Breast epithelium (tissue), 3 donors: ENCODE data around the gene IFITM1.

Experiments used
- POLR2A ChIP-seq: fragments of 450-650 bp; IDR thresholded peaks from one replicate; pipeline ENCODE4 v1.6.1; 2016; ENCODE audit warnings: antibody characterized with exemption, mild to moderate bottlenecking, moderate library complexity
- TF ChIP-seq, protein P1 (sequence below), 3 donors: fragments of 450-650 bp; IDR thresholded peaks; one replicate each; pipeline ENCODE4 v1.5.1; 2016 to 2017; ENCODE audit warnings: antibody characterized with exemption in 3 of 3, mild to moderate bottlenecking in 3 of 3, moderate library complexity in 3 of 3

DNA sequence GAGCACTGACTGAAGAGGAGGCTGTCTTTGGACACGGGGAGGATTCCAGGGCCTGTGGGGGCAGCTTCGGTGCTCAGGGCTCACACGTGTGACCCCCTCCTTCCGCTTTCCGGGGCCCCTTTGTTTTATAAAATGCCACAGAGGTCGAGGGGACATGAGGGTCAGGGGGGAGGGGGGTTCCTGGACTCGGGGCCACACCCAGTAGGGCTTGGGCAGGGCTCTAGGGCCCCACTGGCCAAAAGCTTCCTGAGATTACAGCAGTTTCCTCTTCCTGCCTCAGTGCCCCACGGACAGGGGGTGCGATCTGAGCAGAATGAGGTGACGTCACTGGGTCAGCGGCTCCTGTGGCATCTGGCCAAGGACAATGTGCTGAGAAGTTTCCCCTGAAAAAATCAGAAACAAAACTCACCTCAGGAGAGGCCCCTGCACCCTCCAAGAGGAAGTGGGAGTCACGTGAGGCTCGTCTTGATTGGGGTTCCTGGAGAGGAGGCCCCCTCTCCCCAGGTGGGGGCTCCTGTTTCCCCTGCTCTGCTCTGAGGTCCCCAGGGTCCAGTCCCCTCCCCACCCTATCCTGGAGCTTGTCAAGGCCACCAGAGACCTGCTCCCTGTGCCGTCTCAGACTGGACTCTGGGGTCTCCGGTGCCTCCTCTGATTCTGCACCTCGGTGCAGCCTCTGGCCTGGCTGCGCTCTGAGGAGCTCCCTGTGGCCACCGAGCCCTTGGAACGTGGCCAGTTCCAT, 13.2 kb downstream of the IFITM1 start:
- TF ChIP-seq POLR2A = peak; percentile 7
- TF ChIP-seq, protein P1, sequence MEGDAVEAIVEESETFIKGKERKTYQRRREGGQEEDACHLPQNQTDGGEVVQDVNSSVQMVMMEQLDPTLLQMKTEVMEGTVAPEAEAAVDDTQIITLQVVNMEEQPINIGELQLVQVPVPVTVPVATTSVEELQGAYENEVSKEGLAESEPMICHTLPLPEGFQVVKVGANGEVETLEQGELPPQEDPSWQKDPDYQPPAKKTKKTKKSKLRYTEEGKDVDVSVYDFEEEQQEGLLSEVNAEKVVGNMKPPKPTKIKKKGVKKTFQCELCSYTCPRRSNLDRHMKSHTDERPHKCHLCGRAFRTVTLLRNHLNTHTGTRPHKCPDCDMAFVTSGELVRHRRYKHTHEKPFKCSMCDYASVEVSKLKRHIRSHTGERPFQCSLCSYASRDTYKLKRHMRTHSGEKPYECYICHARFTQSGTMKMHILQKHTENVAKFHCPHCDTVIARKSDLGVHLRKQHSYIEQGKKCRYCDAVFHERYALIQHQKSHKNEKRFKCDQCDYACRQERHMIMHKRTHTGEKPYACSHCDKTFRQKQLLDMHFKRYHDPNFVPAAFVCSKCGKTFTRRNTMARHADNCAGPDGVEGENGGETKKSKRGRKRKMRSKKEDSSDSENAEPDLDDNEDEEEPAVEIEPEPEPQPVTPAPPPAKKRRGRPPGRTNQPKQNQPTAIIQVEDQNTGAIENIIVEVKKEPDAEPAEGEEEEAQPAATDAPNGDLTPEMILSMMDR (IDR thresholded peaks at IDR 0.05) = no peak
